GM03348 (cell line): ENCODE data around the gene CDC42.

Source experiments
- DNase-seq: peaks from one replicate; pipeline ENCODE4 v3.0.0; 2012; ENCODE audit warnings: low spot score

CDC42 gene

DNA sequence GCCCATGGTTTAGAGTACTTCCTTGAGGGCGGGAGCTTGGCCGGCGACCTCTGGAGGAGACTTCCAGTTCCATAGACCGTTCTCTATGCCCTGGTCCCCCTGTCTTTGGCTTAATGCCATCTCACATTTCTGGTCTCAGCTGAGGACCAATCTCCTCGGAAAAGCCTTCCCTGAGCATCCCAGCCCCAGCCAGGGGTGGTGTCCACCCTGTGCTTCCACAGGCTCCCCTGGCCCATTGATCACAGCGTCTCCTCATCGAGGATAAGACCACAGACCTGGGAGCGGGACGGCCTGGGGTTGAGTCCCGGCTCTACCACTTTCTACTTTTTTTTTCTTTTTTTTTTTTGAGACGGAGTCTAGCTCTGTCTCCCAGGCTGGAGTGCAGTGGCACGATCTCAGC, 75.9 kb downstream of the CDC42 start:
- no peak for DNase-seq

DNA sequence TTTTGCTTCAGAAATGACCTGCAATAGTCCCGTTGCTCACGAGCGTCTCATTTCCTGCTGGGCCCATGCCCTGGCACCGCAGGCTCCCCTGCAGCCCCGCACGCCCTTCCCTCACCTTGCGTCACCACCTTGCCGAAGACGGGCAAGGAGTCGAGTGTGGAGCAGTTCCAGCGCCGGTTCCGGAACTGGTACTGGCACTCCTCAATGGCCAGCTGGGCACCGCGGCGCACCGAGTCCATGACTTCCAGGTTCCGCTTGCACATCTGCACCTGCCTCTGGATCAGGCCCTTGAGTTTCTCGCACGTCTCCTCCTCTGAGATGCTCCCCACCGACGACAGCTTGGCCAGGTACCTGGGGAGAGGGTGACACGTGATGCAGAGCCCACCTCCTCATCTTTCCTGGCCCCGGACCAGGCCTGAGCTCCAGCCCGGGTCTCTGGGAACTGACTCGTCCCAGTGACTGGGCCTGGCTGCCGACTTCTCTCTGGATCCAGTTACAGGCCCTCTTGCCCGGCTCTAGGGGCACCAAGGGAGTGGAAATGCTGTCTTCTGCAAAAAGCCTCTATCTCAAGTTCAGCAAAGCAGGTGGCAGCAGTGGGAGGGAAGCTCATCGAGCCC, 77.1 kb downstream of the CDC42 start:
- no peak for DNase-seq

- no peak for DNase-seq
Observed at GRCh38 chr1:22131062-22131461, 78.6 kb downstream of the CDC42 start.

- DNase-seq, result peak; percentile 44
Observed at GRCh38 chr1:22131875-22132486, 79.5 kb downstream of the CDC42 start.

DNA sequence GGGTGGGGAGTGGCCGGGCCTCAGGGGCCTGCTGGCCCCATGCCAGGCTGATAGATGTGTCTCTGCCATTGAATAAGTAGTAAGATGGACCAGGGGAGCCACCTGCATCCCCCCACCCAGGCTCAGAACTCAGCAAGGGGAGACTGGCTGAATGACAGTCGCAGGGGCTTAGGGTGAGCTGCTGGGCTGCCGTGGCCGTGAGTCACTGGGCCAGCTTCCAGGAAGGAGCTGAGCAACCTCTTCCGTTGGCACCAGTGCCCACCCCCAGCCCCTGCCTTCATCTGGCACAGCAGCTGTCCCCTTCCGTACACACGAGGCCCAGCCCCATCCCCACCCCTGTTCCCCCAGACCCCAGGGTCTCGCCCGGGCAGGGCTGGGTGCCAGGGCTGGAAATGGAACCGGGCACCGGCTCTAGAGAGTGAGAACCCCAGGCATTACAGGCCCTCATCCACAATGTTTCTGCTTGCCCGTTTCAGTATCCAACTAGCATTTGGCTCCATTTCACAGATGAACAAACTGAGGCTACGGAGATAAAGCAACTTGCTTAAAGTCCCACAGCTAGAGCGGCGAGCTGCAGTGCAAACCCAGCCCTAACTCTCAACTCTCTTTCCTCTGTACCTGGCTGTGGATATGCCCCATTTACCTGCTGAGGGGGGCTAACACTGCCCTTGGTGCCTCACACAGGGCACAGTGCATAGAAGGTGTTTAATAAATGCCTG, 80.2 kb downstream of the CDC42 start:
- peak; percentile 92 for DNase-seq

DNA sequence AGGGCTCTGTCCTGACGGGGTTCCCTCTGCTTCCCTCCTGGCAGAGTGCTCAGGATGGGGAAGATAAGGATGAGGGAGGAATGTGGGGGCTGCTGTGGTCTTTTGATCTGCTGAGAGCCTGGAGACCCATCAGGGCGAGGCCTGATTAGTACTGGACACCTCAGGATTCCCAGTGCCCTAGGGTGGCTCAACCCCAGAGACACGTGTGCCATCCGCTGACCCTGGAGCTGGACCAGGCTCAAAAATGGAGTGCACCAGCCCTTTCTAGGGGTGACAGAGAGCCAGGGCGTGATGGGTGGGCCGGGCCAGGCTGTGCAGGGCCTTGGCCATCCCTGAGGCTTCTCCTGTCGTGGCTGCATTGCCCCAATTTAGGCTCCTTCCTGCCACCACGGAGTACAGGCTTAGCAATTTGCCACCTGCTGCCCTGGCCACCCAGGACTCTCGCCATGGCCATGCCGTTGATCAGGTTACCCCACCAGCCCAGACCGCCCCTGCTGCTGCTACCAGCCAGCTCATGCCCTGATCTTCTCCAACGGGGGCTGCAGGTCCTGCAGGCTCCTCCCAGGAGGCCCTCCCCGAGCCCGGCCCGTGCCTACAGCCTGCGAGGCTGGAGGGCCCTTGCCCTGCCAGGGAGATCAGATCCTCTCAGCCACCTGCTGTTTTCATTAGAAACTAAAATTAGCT, 80.9 kb downstream of the CDC42 start:
- DNase-seq, result no peak

DNA sequence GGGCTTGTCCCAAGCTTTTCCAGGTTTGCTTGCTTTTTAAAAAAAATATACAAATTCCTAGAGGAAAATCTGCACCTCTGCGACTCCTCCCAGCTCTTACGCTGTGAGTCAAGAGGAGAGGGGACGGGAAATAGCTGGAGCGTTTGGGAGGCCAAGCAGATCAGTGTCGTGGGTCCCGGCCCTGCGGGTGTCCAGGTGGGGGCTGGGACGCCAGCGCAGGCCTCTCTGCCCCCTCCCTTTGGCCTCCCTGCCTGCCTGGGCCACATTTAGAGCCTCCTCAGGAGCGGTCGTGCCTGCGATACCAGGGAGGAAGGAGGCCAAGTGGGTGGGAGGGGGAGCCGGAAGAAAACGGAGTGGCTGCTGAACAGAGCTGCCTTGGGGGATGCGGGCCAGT, 81.4 kb downstream of the CDC42 start:
- no peak for DNase-seq

GRCh38 chr1:22137004-22137720, 84.7 kb downstream of the CDC42 start:
- no peak for DNase-seq

GRCh38 chr1:22139066-22139594, 86.6 kb downstream of the CDC42 start:
- DNase-seq, result no peak

DNA sequence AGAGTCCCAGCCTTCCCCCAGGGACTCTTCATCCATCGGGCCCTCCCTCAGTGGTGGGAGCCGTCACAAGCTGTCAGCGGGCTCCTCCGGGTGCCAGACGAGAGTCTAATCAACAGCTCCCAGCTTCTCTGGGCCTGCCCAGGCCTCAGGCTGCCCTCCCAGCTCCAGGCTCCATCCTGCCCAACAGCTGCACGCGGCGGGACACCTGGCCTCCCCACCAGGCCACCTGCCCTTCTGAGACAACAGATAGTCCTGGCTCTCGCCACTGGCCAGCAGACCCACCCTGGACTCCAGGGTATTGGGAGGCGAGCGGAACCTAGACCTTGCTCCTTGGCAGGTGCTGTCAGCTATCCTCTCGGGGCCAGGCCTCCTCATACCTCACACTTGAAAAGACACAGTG, 87.3 kb downstream of the CDC42 start:
- no peak for DNase-seq
